WTC11 (cell line): ENCODE data around the gene PRCC. TPM values are rescaled to one million over a fixed set of nuclear protein-coding genes. Genes with fewer than 3 reads are reported as not detected.

ENCODE experiments used
- ATAC-seq: fragments of 200-7000 bp; cut with Tn5 transposase; 2 replicates; pipeline ENCODE4 v1.10.0; 2021; ENCODE audit warnings: mild to moderate bottlenecking, moderate library complexity
- CTCF ChIA-PET: fragments of 300-600 bp; sonication (Branson Sonifier 250); formaldehyde crosslinking; loops from one replicate; lab custom pipeline; 2021; ENCODE audit warnings: antibody characterized with exemption; lab: Charles Lee
- POLR2A ChIA-PET: fragments of 350-600 bp; sonication (Branson Sonifier 250); formaldehyde crosslinking; loops from one replicate; lab custom pipeline; 2021; ENCODE audit warnings: antibody characterized with exemption; lab: Charles Lee
- DNase-seq: peaks from one replicate; pipeline ENCODE4 v3.0.0; 2021; ENCODE audit warnings: low spot score
- H3K27ac Mint-ChIP-seq: 2 replicates; pipeline ENCODE4 v1.8.0; 2021; ENCODE audit warnings: mixed read lengths
- H3K27me3 Mint-ChIP-seq: 2 replicates; pipeline ENCODE4 v1.8.0; 2021; ENCODE audit warnings: low read depth, mild to moderate bottlenecking, moderate library complexity, mixed read lengths
- H3K36me3 Mint-ChIP-seq: 2 replicates; pipeline ENCODE4 v1.8.0; 2021; ENCODE audit warnings: mixed read lengths
- H3K4me1 Mint-ChIP-seq: 2 replicates; pipeline ENCODE4 v1.8.0; 2022; ENCODE audit warnings: mixed read lengths
- H3K4me3 Mint-ChIP-seq: 2 replicates; pipeline ENCODE4 v1.8.0; 2021; ENCODE audit warnings: mild to moderate bottlenecking, moderate library complexity, mixed read lengths
- H3K9me3 Mint-ChIP-seq: 2 replicates; pipeline ENCODE4 v1.8.0; 2021; ENCODE audit warnings: mixed read lengths
- AFF4 ChIP-seq: sonication (generic); formaldehyde crosslinking; IDR thresholded peaks from 2 replicates; pipeline ENCODE4 v1.8.1; 2023; ENCODE audit warnings: mild to moderate bottlenecking, missing genetic modification reagents, borderline replicate concordance
- ATF6 ChIP-seq: sonication (generic); formaldehyde crosslinking; IDR thresholded peaks from 2 replicates; pipeline ENCODE4 v1.8.1; 2023; ENCODE audit warnings: mild to moderate bottlenecking, missing genetic modification reagents
- CDX4 ChIP-seq: fragments of 250-450 bp; sonication (Bioruptor Pico); IDR thresholded peaks from 2 replicates; pipeline ENCODE4 v1.9.0; 2021; ENCODE audit warnings: moderate library complexity, mild to moderate bottlenecking, inconsistent platforms, borderline replicate concordance
- E2F5 ChIP-seq: sonication (generic); formaldehyde crosslinking; IDR thresholded peaks from 2 replicates; pipeline ENCODE4 v1.8.1; 2022; ENCODE audit warnings: mild to moderate bottlenecking, moderate library complexity, missing genetic modification reagents
- ERG ChIP-seq: fragments of 250-450 bp; sonication (Bioruptor Pico); IDR thresholded peaks from 2 replicates; pipeline ENCODE4 v1.8.0; 2021; ENCODE audit warnings: mild to moderate bottlenecking
- HMGXB4 ChIP-seq: sonication (generic); formaldehyde crosslinking; IDR thresholded peaks from 2 replicates; pipeline ENCODE4 v1.8.1; 2023; ENCODE audit warnings: mild to moderate bottlenecking, moderate library complexity, missing genetic modification reagents
- IRF1 ChIP-seq: sonication (generic); formaldehyde crosslinking; IDR thresholded peaks from 2 replicates; pipeline ENCODE4 v1.8.0; 2023; ENCODE audit warnings: missing genetic modification reagents
- MAX ChIP-seq: sonication (generic); formaldehyde crosslinking; IDR thresholded peaks from 2 replicates; pipeline ENCODE4 v1.8.0; 2022; ENCODE audit warnings: mild to moderate bottlenecking, missing genetic modification reagents
- MYBL2 ChIP-seq: sonication (generic); formaldehyde crosslinking; IDR thresholded peaks from 2 replicates; pipeline ENCODE4 v1.8.1; 2023; ENCODE audit warnings: mild to moderate bottlenecking, moderate library complexity, missing genetic modification reagents
- NFATC4 ChIP-seq: fragments of 250-450 bp; sonication (Bioruptor Pico); IDR thresholded peaks from 2 replicates; pipeline ENCODE4 v1.9.0; 2021; ENCODE audit warnings: mild to moderate bottlenecking
- NFYB ChIP-seq: sonication (generic); formaldehyde crosslinking; conservative IDR thresholded peaks from 2 replicates; pipeline ENCODE4 v1.8.0; 2022; ENCODE audit warnings: low read depth, missing genetic modification reagents
- NR2C2 ChIP-seq: sonication (generic); formaldehyde crosslinking; IDR thresholded peaks from 2 replicates; pipeline ENCODE4 v1.8.0; 2022; ENCODE audit warnings: mild to moderate bottlenecking, missing genetic modification reagents
- PRRX2 ChIP-seq: fragments of 250-450 bp; sonication (Bioruptor Pico); IDR thresholded peaks from 2 replicates; pipeline ENCODE4 v1.8.0; 2021; ENCODE audit warnings: mild to moderate bottlenecking
- SMAD4 ChIP-seq: sonication (generic); formaldehyde crosslinking; IDR thresholded peaks from 2 replicates; pipeline ENCODE4 v1.8.0; 2022; ENCODE audit warnings: mild to moderate bottlenecking, missing genetic modification reagents
- SOX15 ChIP-seq: fragments of 250-450 bp; sonication (Bioruptor Pico); IDR thresholded peaks from 2 replicates; pipeline ENCODE4 v1.9.0; 2021; ENCODE audit warnings: mild to moderate bottlenecking
- ZBTB21 ChIP-seq: sonication (generic); formaldehyde crosslinking; IDR thresholded peaks from 2 replicates; pipeline ENCODE4 v1.8.1; 2023; ENCODE audit warnings: mild to moderate bottlenecking, missing genetic modification reagents, borderline replicate concordance
- ZNF219 ChIP-seq: sonication (generic); formaldehyde crosslinking; IDR thresholded peaks from 2 replicates; pipeline ENCODE4 v1.8.0; 2023; ENCODE audit warnings: missing genetic modification reagents, mild to moderate bottlenecking, borderline replicate concordance
- ZNF263 ChIP-seq: sonication (generic); formaldehyde crosslinking; IDR thresholded peaks from 2 replicates; pipeline ENCODE4 v1.8.1; 2022; ENCODE audit warnings: low read depth, mild to moderate bottlenecking, moderate library complexity, missing genetic modification reagents
- ZNF317 ChIP-seq: sonication (generic); formaldehyde crosslinking; IDR thresholded peaks from 2 replicates; pipeline ENCODE4 v1.8.1; 2023; ENCODE audit warnings: low read depth, mild to moderate bottlenecking, moderate library complexity, missing genetic modification reagents, borderline replicate concordance
- ZNF425 ChIP-seq: fragments of 250-450 bp; sonication (Bioruptor Pico); conservative IDR thresholded peaks from 2 replicates; pipeline ENCODE4 v1.9.0; 2021; ENCODE audit warnings: mild to moderate bottlenecking
- total RNA-seq: library from RNA; stranded (reverse); gene quantifications from 3 replicates; pipeline ENCODE4 v1.2.3, GENCODE V29; 2021

The PRCC gene
- total RNA-seq, 1 experiment from 2014 or later = 97.4 TPM

- H3K36me3 Mint-ChIP-seq = peaks cover 6% of the 10 kb centered on the region; the same call in 1 of the 2 replicates
- CTCF ChIA-PET = interaction anchor here (3.1 to 4.6 kb wide), 2 partner anchors 23 to 59 kb away, joined by 38 to 43 read pairs; no protein-coding TSS in a partner anchor
These were observed 17.8 kb upstream of the PRCC start for GRCh38 chr1:156749419-156750118.

More at GRCh38 chr1:156749419-156750118, 17.8 kb upstream of the PRCC start:
- Mint-ChIP-seq H3K27ac (peak overlapping the region; percentile 94), H3K4me3 (peak overlapping the region; percentile 94), H3K4me1 (peaks cover 60% of the 10 kb centered on the region)
- no peak for ATAC-seq
- POLR2A ChIA-PET = no interaction called here
- TF ChIP-seq NFYB (CRISPR knock-in tag) (no peak), ATF6 (no peak), NR2C2 (CRISPR knock-in tag) (no peak), ZBTB21 (CRISPR knock-in tag) (no peak), ZNF425 (CRISPR knock-in tag) (no peak), PRRX2 (no peak), CDX4 (CRISPR knock-in tag) (no peak), MAX (CRISPR knock-in tag) (no peak), SOX15 (no peak), IRF1 (CRISPR knock-in tag) (no peak), E2F5 (CRISPR knock-in tag) (no peak), AFF4 (no peak), NFATC4 (no peak), ZNF219 (CRISPR knock-in tag) (no peak), ZNF263 (CRISPR knock-in tag) (no peak), HMGXB4 (CRISPR knock-in tag) (no peak), SMAD4 (no peak), ZNF317 (CRISPR knock-in tag) (no peak), MYBL2 (CRISPR knock-in tag) (no peak), ERG (CRISPR knock-in tag) (no peak)
- TF ChIP-seq, all 79 proteins: peak for 0
- Mint-ChIP-seq H3K9me3 (no peaks in the 10 kb centered on the region), H3K27me3 (no peaks in the 10 kb centered on the region; the same call in 1 of the 2 replicates)
- DNase-seq = no peak
